SK-N-MC (cell line): ENCODE measurements around the gene TBX19.
A peak's percentile ranks its signal among the peaks of the same experiment; 100 is the strongest.

Experiments
- DNase-seq: peaks from one replicate; pipeline ENCODE4 v3.0.0-alpha.2; 2011; ENCODE audit warnings: low read depth, low spot score
- H3K27ac ChIP-seq: fragments of 200-600 bp; sonication (generic); 2 replicates; pipeline ENCODE4 v1.5.1; 2016; ENCODE audit warnings: mixed run types
- H3K36me3 ChIP-seq: fragments of 200-600 bp; sonication (generic); 2 replicates; pipeline ENCODE4 v1.6.1; 2017; ENCODE audit warnings: antibody characterized with exemption, low read length, mixed read lengths; ENCODE audit not compliant: insufficient read depth
- H3K4me3 ChIP-seq: fragments of 200-600 bp; sonication (generic); 2 replicates; pipeline ENCODE4 v1.5.1; 2016
- H3K9ac ChIP-seq: fragments of 200-600 bp; sonication (generic); 2 replicates; pipeline ENCODE4 v1.8.0; 2017; ENCODE audit warnings: mixed run types, mixed read lengths; ENCODE audit not compliant: insufficient read length
- H3K9me3 ChIP-seq: fragments of 200-600 bp; sonication (generic); 2 replicates; pipeline ENCODE4 v1.6.1; 2017; ENCODE audit warnings: low read depth, mild to moderate bottlenecking, antibody characterized with exemption, low read length, moderate library complexity, mixed read lengths
- EZH2 ChIP-seq: fragments of 200-600 bp; sonication (generic); IDR thresholded peaks from one replicate; pipeline ENCODE4 v1.6.1; 2017; ENCODE audit warnings: antibody characterized with exemption
- FOXP2 ChIP-seq: optimal IDR thresholded peaks from 2 replicates; pipeline ENCODE3; 2011; ENCODE audit warnings: mild to moderate bottlenecking, moderate library complexity; ENCODE audit not compliant: insufficient read depth; ENCODE audit errors: extremely low read length, control extremely low read depth
- POLR2AphosphoS5 ChIP-seq: IDR thresholded peaks from 2 replicates; pipeline ENCODE4 v1.6.1; 2012; ENCODE audit warnings: mild to moderate bottlenecking, low read depth, low read length, borderline replicate concordance

The TBX19 gene

DNA sequence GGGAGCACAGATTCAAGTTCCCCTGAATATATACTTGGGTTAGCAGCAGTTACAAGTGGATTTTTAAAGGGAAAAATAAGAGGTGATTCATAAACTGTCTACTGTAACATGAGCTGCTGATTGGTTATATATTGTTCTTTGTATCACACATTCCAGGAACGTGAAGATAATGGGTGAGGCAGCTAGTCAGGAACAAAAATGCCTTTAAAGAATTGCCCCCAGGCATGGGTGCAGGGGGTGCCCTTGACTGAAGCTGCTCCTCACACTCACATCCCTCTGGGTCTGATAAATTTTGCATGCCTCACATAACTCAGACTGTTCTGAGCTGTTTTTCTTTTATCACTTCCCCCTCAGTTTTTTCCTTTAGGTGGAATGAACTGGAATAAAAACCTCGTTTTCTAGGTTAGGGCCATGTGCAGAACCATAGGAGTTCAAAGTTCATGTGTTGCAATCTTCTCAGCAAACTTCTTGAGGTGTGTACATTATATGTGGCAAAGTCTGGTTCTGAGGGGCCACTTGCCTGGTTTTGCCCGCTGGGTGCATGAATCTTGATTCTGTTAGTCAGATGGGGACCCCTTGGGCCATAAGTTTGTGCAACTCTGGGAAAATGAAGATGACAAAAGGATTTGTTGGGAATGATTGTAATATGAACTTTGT is 21.1 kb downstream of the TBX19 start:
- Histone ChIP-seq H3K4me3 (peak overlapping the region; percentile 24), H3K9ac (no peak overlapping the region), H3K9me3 (no peaks in the 10 kb centered on the region), H3K36me3 (no peaks in the 10 kb centered on the region), H3K27ac (peak overlapping the region; percentile 70)
- peak; percentile 57 for DNase-seq
- TF ChIP-seq POLR2AphosphoS5 (no peak), FOXP2 (no peak), EZH2 (no peak)

DNA sequence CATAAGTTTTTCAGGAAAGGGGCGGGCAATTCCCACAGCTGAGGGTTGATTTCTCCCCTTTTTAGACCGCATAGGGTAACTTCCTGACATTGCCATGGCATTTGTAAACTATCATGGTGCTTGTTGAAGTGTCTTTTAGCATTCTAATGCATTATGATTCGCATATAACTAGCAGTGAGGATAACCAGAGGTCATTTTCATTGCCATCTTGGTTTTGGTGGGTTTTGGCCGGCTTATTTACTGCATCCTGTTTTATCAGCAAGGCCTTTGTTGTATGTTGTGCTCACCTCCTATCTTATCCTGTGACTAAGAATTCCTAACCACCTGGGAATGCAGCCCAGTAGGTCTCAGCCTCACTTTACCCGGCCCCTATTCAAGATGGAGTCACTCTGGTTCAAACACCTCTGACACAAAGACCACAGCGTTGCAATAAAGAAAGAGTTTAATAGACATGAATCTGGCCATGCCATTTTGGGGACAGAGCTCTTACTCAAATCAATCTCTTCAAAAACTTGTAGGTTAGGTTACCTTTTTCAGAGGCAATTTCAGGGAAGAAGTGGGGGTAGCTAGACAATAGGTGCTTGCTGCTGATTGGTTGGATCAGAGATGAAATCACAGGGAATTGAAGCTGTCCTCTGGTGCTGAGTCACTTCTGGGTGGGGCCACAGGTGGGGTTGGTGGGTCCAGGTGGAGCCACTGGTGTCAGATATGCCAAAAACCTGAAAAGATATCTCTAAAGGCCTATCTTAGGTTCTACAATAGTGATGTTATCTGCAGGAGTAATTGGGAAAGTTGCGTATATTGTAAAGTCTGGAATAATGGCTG is 23.3 kb downstream of the TBX19 start:
- TF ChIP-seq EZH2 (no peak), POLR2AphosphoS5 (no peak), FOXP2 (no peak)
- no peak overlapping the region for H3K4me3 ChIP-seq
- H3K9me3 ChIP-seq = no peaks in the 10 kb centered on the region
- H3K36me3 ChIP-seq = no peaks in the 10 kb centered on the region
- H3K27ac ChIP-seq = no peak overlapping the region
- no peak for DNase-seq
- no peak overlapping the region for H3K9ac ChIP-seq

DNA sequence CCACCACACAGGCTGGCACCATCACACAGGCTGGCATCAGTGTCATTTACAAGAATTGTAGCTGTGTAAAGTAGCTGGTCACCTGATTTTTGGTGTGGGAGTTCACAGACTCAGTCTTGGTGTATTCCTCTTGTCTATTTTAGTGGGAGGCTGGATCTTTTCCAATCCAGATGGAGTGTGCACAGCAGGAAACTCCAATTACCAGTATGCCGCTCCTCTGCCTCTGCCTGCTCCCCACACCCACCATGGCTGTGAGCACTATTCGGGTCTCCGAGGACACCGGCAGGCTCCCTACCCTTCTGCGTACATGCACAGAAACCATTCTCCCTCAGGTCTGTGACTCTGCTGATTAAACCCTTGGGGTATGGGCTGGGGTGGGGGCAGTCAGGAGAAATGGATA is 24.2 kb downstream of the TBX19 start:
- TF ChIP-seq EZH2 = no peak
- no peak for TF ChIP-seq POLR2AphosphoS5
- no peak for TF ChIP-seq FOXP2
- no peak overlapping the region for H3K27ac ChIP-seq
- no peak overlapping the region for H3K9ac ChIP-seq
- no peak overlapping the region for H3K4me3 ChIP-seq
- no peaks in the 10 kb centered on the region for H3K9me3 ChIP-seq
- no peak for DNase-seq
- H3K36me3 ChIP-seq = no peaks in the 10 kb centered on the region

DNA sequence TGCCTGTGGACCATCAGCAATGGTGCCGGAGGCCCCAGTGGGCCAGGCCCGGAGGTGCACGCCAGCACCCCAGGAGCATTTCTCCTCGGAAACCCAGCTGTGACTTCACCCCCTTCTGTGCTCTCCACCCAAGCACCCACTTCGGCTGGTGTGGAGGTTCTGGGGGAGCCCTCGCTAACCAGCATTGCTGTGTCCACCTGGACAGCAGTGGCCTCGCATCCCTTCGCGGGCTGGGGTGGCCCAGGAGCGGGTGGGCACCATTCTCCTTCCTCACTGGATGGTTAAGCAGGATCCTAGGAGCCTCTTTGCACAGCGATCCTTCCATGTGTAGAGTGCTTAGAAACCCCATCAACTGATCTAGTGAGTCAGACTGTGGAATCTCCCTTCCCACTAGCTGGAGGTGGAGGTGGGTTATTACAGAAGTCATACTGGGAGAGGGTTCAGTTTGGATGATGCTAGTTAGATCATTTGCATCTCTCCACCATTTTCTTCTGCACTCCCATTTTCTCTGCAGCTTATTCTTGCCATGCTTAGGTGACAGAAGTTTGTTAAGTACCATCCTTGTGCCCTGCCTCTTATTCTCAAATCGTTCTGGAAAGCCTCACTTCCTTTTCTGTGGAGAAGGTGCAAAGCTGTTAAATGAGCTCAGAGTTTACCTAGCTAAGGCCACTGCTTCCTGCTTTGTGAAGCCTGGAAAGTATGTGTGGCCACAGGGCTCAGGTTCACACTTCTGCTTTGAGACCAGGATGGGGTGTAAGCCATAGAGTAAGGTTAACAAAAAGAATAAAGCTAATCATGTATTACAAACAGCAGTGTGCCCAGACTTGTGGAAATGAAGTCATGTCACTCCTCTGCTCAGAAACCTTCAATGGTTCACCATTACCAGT is 32.3 kb downstream of the TBX19 start:
- no peaks in the 10 kb centered on the region for H3K9me3 ChIP-seq
- TF ChIP-seq EZH2 (no peak), FOXP2 (no peak), POLR2AphosphoS5 (no peak)
- no peak overlapping the region for H3K9ac ChIP-seq
- no peak overlapping the region for H3K27ac ChIP-seq
- H3K36me3 ChIP-seq = no peaks in the 10 kb centered on the region
- no peak for DNase-seq
- no peak overlapping the region for H3K4me3 ChIP-seq

DNA sequence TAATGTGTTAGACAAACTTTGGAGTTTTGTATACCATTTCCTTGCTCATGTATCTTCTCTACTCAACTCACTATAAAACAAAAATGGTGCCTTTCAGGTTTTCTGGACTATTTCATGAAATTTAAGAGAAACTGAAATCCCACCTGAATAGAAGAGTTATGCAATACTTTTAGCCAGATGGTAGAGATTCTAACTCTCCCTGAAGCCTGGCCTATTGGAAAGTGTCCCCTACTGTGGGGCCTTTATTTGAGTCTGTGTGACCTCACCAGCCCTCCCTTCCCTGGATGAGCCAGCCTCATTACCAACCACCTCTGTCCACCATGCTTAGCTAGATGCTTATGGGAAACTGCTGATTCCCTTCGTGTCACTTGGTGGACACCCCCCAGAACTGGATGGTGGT is 35.5 kb downstream of the TBX19 start:
- Histone ChIP-seq H3K9me3 (no peaks in the 10 kb centered on the region), H3K9ac (no peak overlapping the region), H3K27ac (no peak overlapping the region), H3K36me3 (no peaks in the 10 kb centered on the region), H3K4me3 (no peak overlapping the region)
- no peak for TF ChIP-seq EZH2
- TF ChIP-seq POLR2AphosphoS5 = no peak
- TF ChIP-seq FOXP2 = no peak
- no peak for DNase-seq

DNA sequence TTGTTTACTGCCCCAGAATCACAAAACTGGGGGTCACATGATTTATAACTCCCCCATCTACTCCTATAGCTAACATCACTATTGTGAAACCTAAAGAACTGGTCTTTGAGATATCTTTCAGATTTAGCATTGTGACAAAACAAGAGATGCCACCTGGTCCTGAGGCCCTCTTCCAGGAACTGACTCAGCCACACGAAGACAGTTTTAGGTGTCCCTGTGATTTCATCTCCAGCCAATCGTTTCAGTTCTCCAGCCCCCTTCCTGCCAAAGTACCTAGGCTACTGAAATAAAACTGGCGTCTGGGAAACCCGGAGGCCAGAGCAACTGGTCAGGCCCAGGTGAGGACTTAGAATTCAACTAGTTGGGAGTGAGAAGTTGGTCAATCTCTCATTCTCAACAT is 36.6 kb downstream of the TBX19 start:
- H3K9ac ChIP-seq = no peak overlapping the region
- no peak overlapping the region for H3K4me3 ChIP-seq
- no peak for TF ChIP-seq EZH2
- TF ChIP-seq FOXP2 = no peak
- TF ChIP-seq POLR2AphosphoS5 = no peak
- DNase-seq = no peak
- no peaks in the 10 kb centered on the region for H3K9me3 ChIP-seq
- H3K27ac ChIP-seq = no peak overlapping the region
- no peaks in the 10 kb centered on the region for H3K36me3 ChIP-seq

DNA sequence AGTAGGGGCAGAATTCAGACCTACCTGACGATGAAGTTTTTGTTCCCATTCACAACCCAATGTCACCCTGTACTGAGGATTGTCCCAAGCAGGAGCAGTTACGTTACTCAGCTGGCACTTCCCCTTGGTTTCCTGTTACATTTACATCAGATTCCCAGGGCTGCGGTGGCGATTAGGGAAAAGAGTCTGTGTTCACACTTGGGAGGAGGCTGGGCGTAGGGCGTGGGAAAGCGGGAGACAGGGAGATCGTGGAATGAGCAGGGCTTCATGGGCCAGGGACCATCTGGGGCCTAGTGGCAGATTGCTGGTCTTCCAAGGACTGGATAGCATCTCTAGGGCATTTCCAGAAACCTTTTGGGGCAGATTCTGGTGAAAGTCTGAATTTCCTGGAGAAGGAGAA is 39.0 kb downstream of the TBX19 start:
- no peak overlapping the region for H3K4me3 ChIP-seq
- H3K9me3 ChIP-seq = no peaks in the 10 kb centered on the region
- TF ChIP-seq POLR2AphosphoS5 (no peak), EZH2 (no peak), FOXP2 (no peak)
- H3K36me3 ChIP-seq = no peaks in the 10 kb centered on the region
- H3K27ac ChIP-seq = no peak overlapping the region
- no peak for DNase-seq
- H3K9ac ChIP-seq = no peak overlapping the region

DNA sequence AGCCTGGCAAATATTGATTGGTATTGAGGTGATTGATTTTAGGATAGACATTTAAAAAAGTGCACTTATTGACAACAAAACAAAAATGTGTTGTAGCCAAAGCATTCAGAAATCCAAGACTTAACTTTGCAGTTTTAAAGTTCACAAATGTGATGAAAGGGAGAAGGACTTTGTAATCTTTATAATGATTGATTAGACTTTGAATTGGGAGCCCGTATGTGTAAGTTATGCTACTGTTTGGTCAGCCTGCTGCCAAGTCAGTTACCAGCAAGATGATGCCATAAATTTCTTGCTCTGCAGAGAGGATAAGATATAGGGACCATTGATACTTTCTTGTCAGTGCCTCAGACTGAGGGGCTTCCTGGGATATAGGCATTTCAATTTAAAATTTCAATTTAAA is 39.5 kb downstream of the TBX19 start:
- no peaks in the 10 kb centered on the region for H3K9me3 ChIP-seq
- no peak overlapping the region for H3K9ac ChIP-seq
- no peak for DNase-seq
- H3K27ac ChIP-seq = no peak overlapping the region
- no peak overlapping the region for H3K4me3 ChIP-seq
- H3K36me3 ChIP-seq = no peaks in the 10 kb centered on the region
- no peak for TF ChIP-seq POLR2AphosphoS5
- no peak for TF ChIP-seq EZH2
- TF ChIP-seq FOXP2 = no peak
